Measurements from ENCODE around the gene CRIP1. TPM values are rescaled to one million over a fixed set of nuclear protein-coding genes. Genes with fewer than 3 reads are reported as not detected.

Gene CRIP1
- polyA plus RNA-seq, 10 donors = 27.5 to 85.2 (median 44.3) TPM

GRCh38 chr14:105479431-105480158 is 7.1 kb upstream of the CRIP1 start:
- DNase-seq = no peak

- DNase-seq = peak in 1 of 3 donors; percentile 59
Measured at GRCh38 chr14:105480199-105480746, 6.4 kb upstream of the CRIP1 start.

GRCh38 chr14:105480807-105481801 is 5.6 kb upstream of the CRIP1 start:
- peak; percentile 87 to 96 (median 94) for DNase-seq

GRCh38 chr14:105481886-105482457 is 4.7 kb upstream of the CRIP1 start:
- peak; percentile 95 to 98 (median 96) for DNase-seq

- no peak for DNase-seq
Measured at GRCh38 chr14:105482486-105483110, 4.1 kb upstream of the CRIP1 start.

GRCh38 chr14:105483300-105484068 is 3.2 kb upstream of the CRIP1 start:
- peak in 1 of 3 donors; percentile 60 for DNase-seq

GRCh38 chr14:105484069-105484996 is 2.4 kb upstream of the CRIP1 start:
- DNase-seq = peak in 1 of 3 donors; percentile 63

- DNase-seq = no peak
Measured at GRCh38 chr14:105484997-105485393, 1.7 kb upstream of the CRIP1 start.

GRCh38 chr14:105485739-105486162 is 935 bp upstream of the CRIP1 start:
- peak in 1 of 3 donors; percentile 67 for DNase-seq

- DNase-seq = peak in 1 of 3 donors; percentile 73
Measured at GRCh38 chr14:105486974-105487448, 325 bp downstream of the CRIP1 start.

GRCh38 chr14:105487449-105487985 is 831 bp downstream of the CRIP1 start:
- peak in 1 of 3 donors; percentile 80 for DNase-seq

- DNase-seq = peak in 1 of 3 donors; percentile 44
Measured at GRCh38 chr14:105487986-105488777, 1.5 kb downstream of the CRIP1 start.

GRCh38 chr14:105488781-105489541 is 2.3 kb downstream of the CRIP1 start:
- no peak for DNase-seq

GRCh38 chr14:105489542-105490266 is 3.0 kb downstream of the CRIP1 start:
- DNase-seq = peak; percentile 81 to 97 (median 90)

GRCh38 chr14:105490267-105490571 is 3.5 kb downstream of the CRIP1 start:
- DNase-seq = peak in 1 of 3 donors; percentile 64

GRCh38 chr14:105490572-105491365 is 4.1 kb downstream of the CRIP1 start, which contains the start of gene TEDC1:
Gene TEDC1 (plus strand): TSS chr14:105491246. CDS start chr14:105491376, 130 bp downstream.
- peak; percentile 100 for DNase-seq
